Measurements from ENCODE around the gene ABCA2.

ABCA2 gene

GRCh38 chr9:137058521-137059234, 30.6 kb upstream of the ABCA2 start:
- H4K20me1 ChIP-seq (ENCODE audit: low read depth, low read length): no peaks in the 10 kb centered on the region
- no peaks in the 10 kb centered on the region for H3K27me3 ChIP-seq (ENCODE audit: low read length)
- no peak for TF ChIP-seq EZH2phosphoT487 (conservative IDR thresholded peaks at IDR 0.05; ENCODE audit: low read length)
- TF ChIP-seq CTCF (IDR thresholded peaks at IDR 0.05; ENCODE audit: insufficient read depth, low read length, poor library complexity, severe bottlenecking): no peak
- H3F3A ChIP-seq (ENCODE audit: insufficient read depth): peaks cover 3% of the 10 kb centered on the region; the same call in 1 of the 2 replicates
- H3K79me2 ChIP-seq (ENCODE audit: insufficient read depth, low read length): no peaks in the 10 kb centered on the region
- no peaks in the 10 kb centered on the region for H3K9me2 ChIP-seq (replicated peaks; ENCODE audit: insufficient read depth, low read length)
- no peak overlapping the region for H3K27ac ChIP-seq (ENCODE audit: low read depth, low read length)
- H3K36me3 ChIP-seq (ENCODE audit: low read length): no peaks in the 10 kb centered on the region
- no peak overlapping the region for H3K9ac ChIP-seq (ENCODE audit: low read length)
- H3K9me3 ChIP-seq (ENCODE audit: insufficient read depth, low read length): no peaks in the 10 kb centered on the region
- H3K4me2 ChIP-seq (ENCODE audit: low read depth, low read length, poor library complexity, severe bottlenecking): no peak overlapping the region
- H2AFZ ChIP-seq (ENCODE audit: low read depth, low read length, severe bottlenecking): no peak overlapping the region
- H3K4me3 ChIP-seq (ENCODE audit: insufficient read depth, low read length, poor library complexity, severe bottlenecking): no peak overlapping the region

- Histone ChIP-seq H3K9me3 (ENCODE audit: insufficient read depth, low read length) (no peaks in the 10 kb centered on the region), H2AFZ (ENCODE audit: low read depth, low read length, severe bottlenecking) (no peak overlapping the region), H3K9me2 (replicated peaks; ENCODE audit: insufficient read depth, low read length) (no peaks in the 10 kb centered on the region), H3K4me2 (ENCODE audit: low read depth, low read length, poor library complexity, severe bottlenecking) (no peak overlapping the region), H4K20me1 (ENCODE audit: low read depth, low read length) (no peaks in the 10 kb centered on the region), H3K79me2 (ENCODE audit: insufficient read depth, low read length) (no peaks in the 10 kb centered on the region), H3K36me3 (ENCODE audit: low read length) (no peaks in the 10 kb centered on the region), H3K9ac (ENCODE audit: low read length) (no peak overlapping the region), H3K4me3 (ENCODE audit: insufficient read depth, low read length, poor library complexity, severe bottlenecking) (no peak overlapping the region), H3K27ac (ENCODE audit: low read depth, low read length) (no peak overlapping the region), H3K27me3 (ENCODE audit: low read length) (no peaks in the 10 kb centered on the region), H3F3A (ENCODE audit: insufficient read depth) (peaks cover 3% of the 10 kb centered on the region; the same call in 1 of the 2 replicates)
- TF ChIP-seq CTCF (IDR thresholded peaks at IDR 0.05; ENCODE audit: insufficient read depth, low read length, poor library complexity, severe bottlenecking) (no peak), EZH2phosphoT487 (conservative IDR thresholded peaks at IDR 0.05; ENCODE audit: low read length) (no peak)
Observed at GRCh38 chr9:137057545-137057944, 29.5 kb upstream of the ABCA2 start.

GRCh38 chr9:137056739-137057415, 28.8 kb upstream of the ABCA2 start:
- Histone ChIP-seq H3K9me2 (replicated peaks; ENCODE audit: insufficient read depth, low read length) (no peaks in the 10 kb centered on the region), H3K27ac (ENCODE audit: low read depth, low read length) (no peak overlapping the region), H3K4me2 (ENCODE audit: low read depth, low read length, poor library complexity, severe bottlenecking) (no peak overlapping the region), H3K9ac (ENCODE audit: low read length) (no peak overlapping the region), H4K20me1 (ENCODE audit: low read depth, low read length) (no peaks in the 10 kb centered on the region), H3F3A (ENCODE audit: insufficient read depth) (0 out of 2 replicates have a peak, but pooled peaks cover under 1% of the 10 kb centered on the region), H3K27me3 (ENCODE audit: low read length) (no peaks in the 10 kb centered on the region), H3K9me3 (ENCODE audit: insufficient read depth, low read length) (no peaks in the 10 kb centered on the region), H3K4me3 (ENCODE audit: insufficient read depth, low read length, poor library complexity, severe bottlenecking) (no peak overlapping the region), H3K36me3 (ENCODE audit: low read length) (no peaks in the 10 kb centered on the region), H2AFZ (ENCODE audit: low read depth, low read length, severe bottlenecking) (no peak overlapping the region), H3K79me2 (ENCODE audit: insufficient read depth, low read length) (no peaks in the 10 kb centered on the region)
- TF ChIP-seq CTCF (IDR thresholded peaks at IDR 0.05; ENCODE audit: insufficient read depth, low read length, poor library complexity, severe bottlenecking) (no peak), EZH2phosphoT487 (conservative IDR thresholded peaks at IDR 0.05; ENCODE audit: low read length) (no peak)
